NCI-H1694 treated with DMSO at 0.1 percent for 48 hours (cell line): ENCODE measurements around the gene IDH3G.
A peak's percentile ranks its signal among the peaks of the same experiment; 100 is the strongest.

ENCODE experiments used
- DNase-seq: peaks from one replicate; lab custom pipeline; 2025; lab: John Stamatoyannopoulos, UW

Gene IDH3G

DNA sequence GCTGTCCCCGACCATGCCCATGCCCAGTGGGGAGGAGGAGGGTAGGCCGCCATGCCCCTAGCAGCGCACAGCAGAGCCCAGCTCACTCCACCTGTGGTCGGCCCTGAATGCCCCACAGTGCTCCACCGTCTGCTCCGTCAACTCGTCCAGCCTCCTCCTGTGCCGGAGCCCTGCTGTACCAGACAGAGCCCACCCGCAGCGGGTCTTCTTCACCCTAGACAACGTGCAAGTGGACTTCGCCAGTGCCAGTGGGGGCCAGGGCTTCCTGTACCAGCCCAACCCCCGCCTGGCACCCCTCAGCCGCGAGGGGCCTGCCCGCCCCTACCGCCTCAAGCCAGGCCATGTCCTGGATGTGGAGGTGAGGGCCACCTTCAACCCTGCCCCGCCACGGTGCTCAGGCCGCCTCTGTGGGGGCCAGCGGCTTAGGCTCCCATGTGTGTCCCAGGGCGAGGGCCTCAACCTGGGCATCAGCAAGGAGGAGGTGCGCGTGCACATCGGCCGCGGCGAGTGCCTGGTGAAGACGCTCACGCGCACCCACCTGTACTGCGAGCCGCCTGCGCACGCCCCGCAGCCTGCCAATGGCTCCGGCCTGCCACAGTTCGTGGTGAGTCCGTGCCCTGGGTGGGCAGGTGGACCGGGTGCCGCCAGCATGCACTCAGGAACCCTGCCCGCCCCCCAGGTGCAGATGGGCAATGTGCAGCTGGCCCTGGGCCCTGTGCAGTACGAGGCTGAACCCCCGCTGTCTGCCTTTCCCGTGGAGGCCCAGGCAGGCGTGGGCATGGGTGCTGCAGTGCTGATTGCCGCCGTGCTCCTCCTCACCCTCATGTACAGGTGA lies 20.2 kb downstream of the IDH3G start:
- no peak for DNase-seq

DNA sequence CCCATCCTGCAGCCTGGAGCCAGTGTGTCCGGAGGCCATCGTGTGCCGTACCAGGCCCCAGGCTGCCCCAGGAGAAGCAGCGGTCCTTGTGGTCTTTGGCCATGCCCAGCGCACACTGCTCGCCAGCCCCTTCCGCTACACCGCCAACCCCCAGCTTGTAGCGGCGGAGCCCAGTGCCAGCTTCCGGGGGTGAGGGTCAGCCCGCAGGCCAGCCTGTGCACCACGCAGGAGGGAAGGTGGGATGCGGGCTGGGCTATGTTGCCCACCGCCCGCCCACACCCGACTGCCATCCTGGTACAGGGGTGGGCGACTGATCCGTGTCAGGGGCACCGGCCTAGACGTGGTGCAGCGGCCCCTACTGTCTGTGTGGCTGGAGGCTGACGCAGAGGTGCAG lies 21.0 kb downstream of the IDH3G start:
- DNase-seq = no peak

DNA sequence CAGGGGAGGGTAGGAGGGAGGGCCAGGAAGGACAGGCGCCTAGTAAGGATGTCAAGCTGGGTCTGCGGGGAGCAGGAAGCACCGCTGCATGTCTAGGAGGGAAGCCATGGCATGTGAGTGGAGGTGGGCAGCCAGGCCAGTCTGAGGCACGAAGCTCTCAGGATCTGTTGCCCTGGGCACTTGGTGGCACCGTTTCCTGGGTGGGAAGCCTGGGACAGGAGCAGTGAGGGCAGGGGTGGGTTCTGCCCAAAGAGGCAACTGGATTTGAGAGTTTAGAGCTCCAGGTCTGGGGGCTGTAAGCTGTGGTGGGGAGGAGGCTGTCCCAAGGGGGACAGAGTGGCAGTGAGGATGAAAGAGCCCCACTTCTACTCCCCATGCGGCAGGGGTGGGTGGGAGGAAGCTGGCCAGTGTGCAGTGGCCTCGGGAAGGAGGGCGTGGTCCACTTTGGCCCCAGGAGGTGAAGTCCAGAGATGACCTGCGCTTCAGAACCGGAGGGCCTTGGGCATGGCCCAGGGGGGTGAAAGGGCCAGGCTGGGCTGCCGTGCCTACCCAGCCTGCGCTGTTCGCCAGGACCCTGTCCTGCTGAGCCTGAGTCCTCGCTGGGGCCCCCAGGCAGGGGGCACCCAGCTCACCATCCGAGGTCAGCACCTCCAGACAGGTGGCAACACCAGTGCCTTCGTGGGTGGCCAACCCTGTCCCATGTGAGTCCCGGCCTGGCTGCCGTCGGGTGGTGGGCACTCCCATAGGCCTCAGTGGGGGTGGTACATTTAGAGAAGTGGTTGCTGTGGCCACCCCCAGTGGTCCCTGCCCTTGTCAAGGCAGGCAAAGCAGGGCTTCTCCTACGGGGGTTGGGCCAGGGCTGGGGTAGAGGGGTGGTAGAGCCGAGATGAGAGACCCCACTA lies 21.6 kb downstream of the IDH3G start:
- no peak for DNase-seq

DNA sequence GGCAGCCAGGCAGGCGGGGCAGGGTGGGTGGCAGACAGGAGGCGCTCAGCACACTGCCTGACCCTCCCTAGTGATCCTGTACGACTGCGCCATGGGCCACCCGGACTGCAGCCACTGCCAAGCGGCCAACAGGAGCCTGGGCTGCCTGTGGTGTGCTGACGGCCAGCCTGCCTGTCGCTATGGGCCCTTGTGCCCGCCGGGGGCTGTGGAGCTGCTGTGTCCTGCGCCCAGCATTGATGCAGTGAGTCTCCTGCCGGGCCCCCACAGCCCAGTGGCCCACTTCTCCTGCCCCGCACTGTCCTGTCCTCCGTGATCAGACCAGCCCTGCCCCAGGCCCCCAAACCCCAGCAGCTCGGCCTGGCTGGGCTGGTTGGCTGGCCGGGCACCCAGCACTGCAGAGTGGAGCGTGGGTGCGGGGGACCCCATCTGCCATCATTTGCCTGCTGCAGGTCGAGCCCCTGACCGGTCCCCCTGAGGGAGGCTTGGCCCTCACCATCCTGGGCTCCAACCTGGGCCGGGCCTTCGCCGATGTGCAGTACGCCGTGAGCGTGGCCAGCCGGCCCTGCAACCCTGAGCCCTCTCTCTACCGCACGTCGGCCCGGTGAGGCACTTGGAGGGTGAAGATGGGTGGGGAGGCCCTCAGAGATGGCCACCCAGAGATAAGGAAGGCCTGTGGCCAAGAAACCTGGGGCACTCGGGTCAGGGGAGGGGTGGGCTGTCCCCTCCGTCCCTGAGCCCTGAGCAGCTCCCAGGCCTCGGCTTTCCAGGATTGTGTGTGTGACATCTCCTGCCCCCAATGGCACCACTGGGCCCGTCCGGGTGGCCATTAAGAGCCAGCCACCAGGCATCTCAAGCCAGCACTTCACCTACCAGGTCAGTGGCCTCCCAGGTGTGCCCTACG lies 22.5 kb downstream of the IDH3G start:
- no peak for DNase-seq

DNA sequence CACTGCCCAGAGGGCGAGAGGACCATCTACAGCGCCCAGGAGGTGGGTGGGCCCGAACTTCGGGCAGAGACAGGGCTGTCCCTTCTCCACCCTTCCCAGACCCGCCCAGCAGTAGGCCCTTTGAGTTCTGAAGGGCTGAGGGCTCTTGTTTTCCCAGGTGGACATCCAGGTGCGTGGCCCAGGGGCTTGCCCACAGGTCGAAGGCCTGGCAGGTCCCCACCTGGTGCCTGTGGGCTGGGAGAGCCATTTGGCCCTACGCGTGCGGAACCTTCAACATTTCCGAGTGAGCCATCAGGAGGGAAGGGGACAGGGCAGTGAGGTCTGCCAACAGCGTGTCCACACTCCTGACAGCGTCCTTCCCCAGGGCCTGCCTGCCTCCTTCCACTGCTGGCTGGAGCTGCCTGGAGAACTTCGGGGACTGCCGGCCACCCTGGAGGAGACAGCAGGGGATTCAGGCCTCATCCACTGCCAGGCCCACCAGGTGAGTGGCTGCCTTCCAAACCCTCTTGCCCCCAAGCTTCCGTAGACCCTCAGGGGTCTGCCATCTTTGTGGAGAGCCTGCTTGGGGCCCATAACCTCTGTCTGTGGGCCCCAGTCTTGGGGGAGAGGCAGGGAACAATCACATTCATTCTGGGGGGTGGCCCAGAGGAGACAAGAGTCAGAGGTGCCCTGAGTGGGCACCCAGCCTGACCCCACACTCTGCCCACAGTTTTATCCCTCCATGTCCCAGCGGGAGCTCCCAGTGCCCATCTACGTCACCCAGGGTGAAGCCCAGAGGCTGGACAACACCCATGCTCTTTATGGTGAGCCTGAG lies 23.4 kb downstream of the IDH3G start:
- no peak for DNase-seq

DNA sequence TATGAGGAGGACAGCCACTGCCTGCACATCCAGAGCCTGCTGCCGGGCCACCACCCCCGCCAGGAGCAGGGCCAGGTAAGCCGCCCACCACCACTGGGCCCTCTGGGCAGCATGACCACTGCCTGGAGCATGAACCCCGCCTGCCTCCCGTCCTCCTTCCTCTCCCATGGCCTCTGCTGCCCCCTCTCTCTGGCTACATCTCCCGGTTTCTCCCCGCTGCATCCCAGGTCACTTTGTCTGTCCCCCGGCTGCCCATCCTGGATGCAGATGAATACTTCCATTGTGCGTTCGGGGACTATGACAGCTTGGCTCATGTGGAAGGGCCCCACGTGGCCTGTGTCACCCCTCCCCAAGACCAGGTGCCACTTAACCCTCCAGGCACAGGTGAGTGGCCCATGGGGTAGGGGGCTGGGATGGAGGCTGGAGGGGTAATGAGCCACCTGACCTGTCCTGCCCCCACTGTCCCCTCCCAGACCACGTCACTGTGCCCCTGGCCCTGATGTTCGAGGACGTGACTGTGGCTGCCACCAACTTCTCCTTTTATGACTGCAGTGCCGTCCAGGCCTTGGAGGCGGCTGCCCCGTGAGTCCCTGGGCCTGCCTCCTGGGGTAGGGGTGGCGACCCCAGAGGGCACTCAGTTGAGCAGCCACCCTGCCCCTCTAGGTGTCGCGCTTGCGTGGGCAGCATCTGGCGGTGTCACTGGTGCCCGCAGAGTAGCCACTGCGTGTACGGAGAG lies 24.1 kb downstream of the IDH3G start:
- DNase-seq = no peak

DNA sequence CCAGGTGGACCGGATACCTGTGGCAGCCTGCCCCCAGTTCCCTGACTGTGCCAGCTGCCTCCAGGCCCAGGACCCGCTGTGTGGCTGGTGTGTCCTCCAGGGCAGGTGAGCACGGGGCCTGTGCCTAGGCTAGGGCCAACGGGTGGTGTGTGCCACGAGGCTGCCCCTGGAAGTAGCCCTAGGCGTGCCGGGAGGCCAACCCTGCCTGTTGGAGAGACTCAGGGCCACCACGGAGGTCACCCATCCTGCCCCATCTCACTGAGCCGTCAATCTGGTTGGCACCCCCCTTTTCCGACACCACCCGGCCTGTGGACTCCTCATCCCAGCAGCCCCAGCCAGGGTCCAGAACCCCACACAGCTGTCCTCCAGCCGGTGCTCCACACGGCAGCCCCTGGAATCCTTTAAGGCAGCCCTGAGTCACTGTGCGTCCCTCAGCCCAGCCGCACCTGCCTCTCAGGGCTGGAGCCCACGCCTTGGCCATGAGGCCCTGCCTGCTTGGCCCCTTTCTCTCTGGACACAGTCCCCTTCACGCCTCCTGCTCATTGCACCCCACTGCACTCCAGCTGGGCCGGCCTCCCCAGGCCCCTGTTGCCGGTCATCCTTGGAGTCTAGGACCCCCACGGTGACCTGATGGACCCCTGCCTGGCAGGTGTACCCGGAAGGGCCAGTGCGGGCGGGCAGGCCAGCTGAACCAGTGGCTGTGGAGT lies 24.9 kb downstream of the IDH3G start:
- DNase-seq = no peak

DNA sequence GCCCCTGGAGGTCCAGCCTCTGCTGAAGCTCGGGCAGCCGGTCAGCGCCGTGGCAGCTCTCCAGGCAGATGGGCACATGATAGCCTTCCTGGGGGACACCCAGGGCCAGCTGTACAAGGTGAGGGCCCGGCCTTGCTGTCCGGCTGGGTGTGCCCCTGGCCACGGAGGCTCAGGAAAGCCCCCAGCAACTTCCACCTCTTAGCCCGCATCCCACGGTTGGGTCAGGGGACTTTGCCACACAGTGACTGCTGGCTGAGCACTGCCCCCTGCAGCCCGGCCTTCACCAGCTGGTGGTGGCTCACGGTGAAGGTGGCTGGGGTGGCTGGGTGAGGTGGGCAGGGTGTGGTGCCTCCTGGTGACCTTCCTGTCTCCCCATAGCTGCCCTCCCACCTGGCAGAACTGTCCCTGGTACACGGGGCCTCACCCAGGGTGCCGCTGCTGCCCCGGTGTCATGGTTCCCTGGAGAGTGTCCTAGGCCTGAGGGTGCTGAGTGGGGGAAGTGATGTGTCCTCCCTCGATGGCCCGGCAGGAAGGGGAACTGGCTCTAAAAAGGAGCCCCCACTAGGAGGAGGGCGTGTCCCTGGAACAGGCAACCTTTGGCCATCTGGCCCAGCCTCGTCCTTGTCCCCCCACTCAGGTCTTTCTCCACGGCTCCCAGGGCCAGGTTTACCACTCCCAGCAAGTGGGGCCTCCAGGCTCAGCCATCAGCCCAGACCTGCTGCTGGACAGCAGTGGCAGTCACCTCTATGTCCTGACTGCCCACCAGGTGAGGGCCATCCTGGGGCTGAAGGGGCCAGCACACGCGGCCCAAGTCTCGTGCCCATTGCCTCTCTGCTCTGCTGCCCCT lies 25.6 kb downstream of the IDH3G start:
- no peak for DNase-seq

DNA sequence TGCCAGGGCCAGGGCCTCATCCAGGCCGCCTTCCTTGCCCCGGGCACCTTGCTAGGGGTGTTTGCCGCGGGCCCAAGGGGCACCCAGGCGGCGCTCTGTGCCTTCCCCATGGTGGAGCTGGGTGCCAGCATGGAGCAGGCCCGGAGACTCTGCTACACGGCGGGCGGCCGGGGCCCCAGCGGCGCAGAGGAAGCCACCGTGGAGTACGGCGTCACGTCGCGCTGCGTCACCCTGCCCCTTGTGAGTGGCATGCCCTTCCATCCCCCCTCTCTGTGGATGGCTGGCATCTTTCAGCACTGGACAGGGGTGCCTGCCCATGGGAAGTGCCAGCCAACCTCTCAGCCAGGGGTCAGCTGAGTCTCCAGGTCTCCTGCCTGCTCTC lies 26.5 kb downstream of the IDH3G start:
- no peak for DNase-seq

DNA sequence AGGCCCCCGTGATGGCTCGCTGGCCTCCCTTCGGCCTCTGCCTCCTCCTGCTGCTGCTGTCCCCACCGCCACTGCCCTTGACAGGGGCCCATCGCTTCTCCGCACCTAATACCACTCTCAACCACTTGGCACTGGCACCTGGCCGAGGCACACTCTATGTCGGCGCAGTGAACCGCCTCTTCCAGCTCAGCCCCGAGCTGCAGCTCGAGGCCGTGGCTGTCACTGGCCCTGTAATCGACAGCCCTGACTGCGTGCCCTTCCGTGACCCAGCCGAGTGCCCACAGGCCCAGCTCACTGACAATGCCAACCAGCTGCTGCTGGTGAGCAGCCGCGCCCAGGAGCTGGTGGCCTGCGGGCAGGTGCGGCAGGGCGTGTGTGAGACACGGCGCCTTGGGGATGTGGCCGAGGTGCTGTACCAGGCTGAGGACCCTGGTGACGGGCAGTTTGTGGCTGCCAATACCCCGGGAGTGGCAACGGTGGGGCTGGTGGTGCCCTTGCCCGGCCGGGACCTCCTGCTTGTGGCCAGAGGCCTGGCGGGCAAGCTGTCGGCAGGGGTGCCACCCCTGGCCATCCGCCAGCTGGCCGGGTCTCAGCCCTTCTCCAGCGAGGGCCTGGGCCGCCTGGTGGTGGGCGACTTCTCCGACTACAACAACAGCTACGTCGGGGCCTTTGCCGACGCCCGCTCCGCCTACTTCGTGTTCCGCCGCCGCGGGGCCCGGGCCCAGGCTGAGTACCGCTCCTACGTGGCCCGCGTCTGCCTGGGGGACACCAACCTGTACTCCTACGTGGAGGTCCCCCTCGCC lies 27.1 kb downstream of the IDH3G start:
- no peak for DNase-seq

DNA sequence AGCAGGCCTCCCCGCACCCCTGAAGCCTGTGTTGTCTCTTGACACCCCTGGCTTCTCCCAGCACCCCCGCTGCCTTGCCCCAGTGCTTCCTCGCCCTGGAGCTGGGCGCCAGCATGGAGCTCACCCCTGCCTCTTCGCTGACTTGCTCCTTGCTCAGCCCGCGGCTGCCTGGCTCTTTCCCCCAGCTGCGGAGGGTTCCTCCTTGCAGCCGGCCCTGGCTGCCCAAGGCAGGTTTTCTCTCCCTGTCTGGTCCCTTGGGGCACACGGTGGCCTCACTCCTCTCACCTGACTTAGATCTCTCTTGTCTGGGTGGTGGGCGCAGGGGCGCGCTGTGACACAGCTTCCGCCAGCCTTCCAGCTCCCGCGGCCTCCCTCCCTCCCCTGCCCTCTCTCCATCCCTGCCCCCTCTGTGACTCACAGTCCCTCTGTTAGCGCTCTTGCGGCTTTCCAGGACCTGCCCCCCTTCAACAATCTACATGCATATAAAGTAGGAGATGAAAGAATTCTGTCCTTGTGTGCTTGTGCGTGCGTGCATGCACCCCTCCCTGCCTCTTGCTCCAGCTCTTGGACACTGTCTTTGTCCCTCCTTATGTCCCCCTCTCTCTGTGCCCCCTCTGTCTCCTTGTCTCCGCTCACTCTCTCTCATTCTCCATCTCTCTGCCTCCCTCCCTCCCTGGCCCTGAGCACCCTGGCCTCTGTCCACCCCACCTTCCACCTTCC lies 27.9 kb downstream of the IDH3G start:
- DNase-seq = no peak

DNA sequence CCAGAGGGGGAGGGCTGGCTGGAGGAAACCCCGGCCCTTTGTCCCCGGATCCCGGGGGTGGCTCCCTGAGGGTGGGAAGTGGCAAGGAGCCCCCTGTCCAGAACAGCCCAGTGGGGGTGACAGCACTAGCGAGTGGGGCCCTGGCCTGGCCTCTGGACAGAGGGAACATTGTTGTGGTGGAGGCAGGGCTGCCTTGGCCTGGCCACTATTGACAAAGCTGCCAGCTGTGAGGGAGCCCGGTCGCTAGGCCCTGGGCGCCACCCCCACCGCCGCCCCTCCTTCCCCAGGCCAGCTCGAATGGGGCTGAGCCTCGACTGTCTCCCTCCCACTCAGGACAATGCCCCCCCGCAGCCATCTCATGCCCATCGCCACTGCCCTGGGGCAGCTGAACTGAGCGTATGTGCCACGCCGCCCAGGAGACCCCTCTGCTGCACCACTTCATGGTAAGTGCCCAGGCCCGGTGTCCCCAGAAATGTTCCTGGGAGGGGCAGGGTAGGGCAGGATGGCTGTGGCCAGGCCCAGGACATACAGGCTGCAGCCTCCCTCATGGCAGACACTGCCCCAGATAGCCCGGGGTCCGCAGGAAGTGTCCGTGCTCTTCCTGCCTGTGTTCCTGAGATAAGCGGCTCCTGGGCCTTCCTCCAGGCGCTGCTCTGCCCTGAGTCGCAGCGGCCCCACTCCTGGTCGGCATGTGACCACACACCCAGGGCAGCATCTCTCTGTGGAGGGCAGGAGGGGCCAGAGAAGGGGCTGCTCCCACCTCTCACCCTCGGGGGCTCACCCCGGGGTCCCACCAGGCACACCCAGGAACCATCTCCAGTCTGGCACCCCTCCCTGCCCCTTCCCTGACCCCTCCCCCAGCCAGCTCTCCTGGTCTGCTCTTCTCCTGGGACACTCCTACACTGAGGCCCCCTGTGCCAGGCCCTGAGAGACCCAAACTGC lies 28.8 kb downstream of the IDH3G start:
- DNase-seq = no peak

DNA sequence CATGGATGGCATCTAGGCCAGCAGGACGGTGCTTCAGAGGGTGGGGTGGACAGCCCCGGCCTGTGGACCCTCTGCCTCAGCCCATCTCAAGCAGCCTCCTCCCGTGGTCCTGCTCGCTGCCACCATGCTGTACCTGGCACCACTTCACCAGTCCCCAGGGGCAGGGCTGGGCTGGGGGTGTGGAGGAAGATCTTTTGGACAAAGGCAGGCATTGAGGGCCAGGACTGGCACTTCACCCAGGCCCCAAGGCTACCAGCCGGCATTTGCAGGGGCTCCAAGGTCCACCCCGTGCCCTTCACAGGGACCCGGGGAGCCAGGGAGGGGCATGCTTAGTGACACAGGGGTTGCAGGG lies 29.4 kb downstream of the IDH3G start:
- DNase-seq = no peak

DNA sequence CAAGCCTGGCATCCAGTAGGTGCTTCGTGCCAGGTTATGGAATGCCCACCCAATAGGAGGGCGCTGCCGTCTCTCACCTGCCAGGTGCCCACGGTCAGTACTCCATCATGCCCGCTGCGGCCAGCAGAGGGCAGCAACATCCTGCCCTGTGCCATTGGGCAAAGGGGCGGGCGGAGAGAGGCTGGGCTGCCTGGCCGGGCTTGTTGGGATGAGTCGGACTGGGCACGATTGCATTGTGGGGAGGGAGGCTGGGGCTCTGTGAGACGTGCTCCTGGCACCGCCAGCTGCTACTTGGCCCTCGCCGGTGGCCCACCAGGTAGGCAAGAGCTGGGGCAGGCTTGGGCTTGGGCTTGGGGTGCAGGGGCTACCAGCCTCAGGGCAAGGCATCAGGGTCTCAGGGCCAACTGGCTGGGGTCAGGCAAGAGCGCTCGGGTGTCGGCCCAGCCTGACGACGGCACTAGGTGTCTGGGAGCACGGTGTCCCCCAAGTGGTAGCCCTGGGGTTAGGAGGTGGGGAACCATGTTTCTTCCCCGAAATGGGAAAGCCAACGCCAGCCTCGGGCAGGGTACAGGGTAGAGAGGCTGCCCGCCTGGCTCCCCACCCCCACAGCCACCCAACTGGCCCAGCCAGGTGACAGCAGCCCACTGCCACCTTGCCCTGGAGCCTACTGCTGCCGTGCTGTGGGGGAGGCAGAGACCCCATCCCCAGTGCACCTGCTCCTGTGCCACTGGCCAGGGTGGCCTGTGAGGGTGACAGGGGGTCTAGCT lies 30.0 kb downstream of the IDH3G start, which contains the start of gene PLXNB3:
Gene PLXNB3, plus strand, starts transcription at position 261 of the 767 bp plus-strand sequence. CDS start 1,287 bp downstream, outside the sequence.
- DNase-seq = peak; percentile 56

DNA sequence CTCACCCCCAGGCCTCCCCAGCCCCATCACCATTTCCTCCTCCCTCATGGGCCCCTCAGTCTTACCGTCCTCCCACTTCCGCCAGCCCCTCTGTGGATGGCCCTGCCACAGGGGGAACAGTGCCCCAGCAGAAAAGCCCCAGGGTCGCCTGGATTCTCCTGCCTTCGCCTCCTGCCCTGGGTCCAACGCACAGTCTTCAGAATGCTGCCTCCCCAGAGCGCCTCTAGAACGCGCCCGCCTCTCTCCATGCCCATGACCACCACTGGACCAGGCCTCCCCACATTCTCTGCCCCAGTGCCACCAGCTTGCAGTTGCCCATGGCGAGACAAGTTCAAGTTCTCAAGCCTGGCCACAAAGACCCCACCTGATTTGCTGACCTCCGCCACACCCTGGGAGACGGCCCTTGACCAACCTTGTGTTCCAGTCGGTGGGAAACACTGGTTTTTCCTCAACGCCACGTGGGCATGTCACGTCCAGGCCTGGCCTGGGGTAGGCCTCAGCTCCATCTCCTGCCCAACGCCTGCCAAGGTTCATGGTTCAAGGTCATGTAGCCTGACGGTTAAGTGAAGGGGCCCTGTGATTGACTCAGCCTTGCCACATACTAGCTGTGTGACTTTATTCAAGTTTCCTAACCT lies 30.8 kb downstream of the IDH3G start:
- DNase-seq = no peak
